Measurements from ENCODE around the gene TGFB1. TPM values are rescaled to one million over a fixed set of nuclear protein-coding genes. Genes with fewer than 3 reads are reported as not detected.

Gene TGFB1
- total and polyA plus RNA-seq, 7 donors = 2.8 to 10.8 (median 9.5) TPM

- no peak overlapping the region for H3K27ac ChIP-seq
- peaks cover 3 to 83% of the 10 kb centered on the region in 2 donors for H3K36me3 ChIP-seq (ENCODE audit: insufficient read depth in 1 of 2, low read depth in 1 of 2)
- no peak for DNase-seq
- no peaks in the 10 kb centered on the region for H3K27me3 ChIP-seq (ENCODE audit: insufficient read depth in 3 of 3, low read length in 2 of 3)
- H3K4me3 ChIP-seq = no peak overlapping the region
- H3K4me1 ChIP-seq = peaks cover 15% of the 10 kb centered on the region
- ATAC-seq = no peak
- H3K9me3 ChIP-seq = no peaks in the 10 kb centered on the region
- intact Hi-C loops (cut with DNase I) = loop anchor here in 1 of 2 donors (5.0 kb wide), 1 partner anchor 36 kb away; the partner anchor contains the start of gene TGFB1
- no peak for TF ChIP-seq CTCF (IDR thresholded peaks at IDR 0.05)
- WGBS, 3 donors = 96 to 97% (median 97%) methylated on average over 24 of the region's 24 CpGs
These were observed 37.3 kb downstream of the TGFB1 start for GRCh38 chr19:41316306-41316920.

GRCh38 chr19:41311613-41312012 lies 42.1 kb downstream of the TGFB1 start:
- H3K27me3 ChIP-seq (ENCODE audit: insufficient read depth in 3 of 3, low read length in 2 of 3) = no peaks in the 10 kb centered on the region
- TF ChIP-seq CTCF (IDR thresholded peaks at IDR 0.05) = no peak
- H3K4me1 ChIP-seq = peaks cover 37% of the 10 kb centered on the region
- DNase-seq (no peak), ATAC-seq (no peak)
- intact Hi-C loops (cut with DNase I) = no loop called here
- peak overlapping the region; percentile 83 for H3K4me3 ChIP-seq
- peaks cover 5 to 49% of the 10 kb centered on the region in 2 donors for H3K36me3 ChIP-seq (ENCODE audit: insufficient read depth in 1 of 2, low read depth in 1 of 2)
- H3K9me3 ChIP-seq = no peaks in the 10 kb centered on the region
- H3K27ac ChIP-seq = peak overlapping the region; percentile 93
- 49 to 60% (median 57%) methylated on average over 8 of the region's 8 CpGs for WGBS, 3 donors

GRCh38 chr19:41311072-41311471 lies 42.6 kb downstream of the TGFB1 start:
- H3K27me3 ChIP-seq (ENCODE audit: insufficient read depth in 3 of 3, low read length in 2 of 3) = no peaks in the 10 kb centered on the region
- intact Hi-C loops (cut with DNase I) = no loop called here
- H3K4me1 ChIP-seq = peaks cover 37% of the 10 kb centered on the region
- H3K36me3 ChIP-seq (ENCODE audit: insufficient read depth in 1 of 2, low read depth in 1 of 2) = peaks cover 10 to 49% of the 10 kb centered on the region in 2 donors
- DNase-seq = no peak
- peak overlapping the region; percentile 93 for H3K27ac ChIP-seq
- 14 to 37% (median 24%) methylated on average over 5 of the region's 5 CpGs for WGBS, 3 donors
- ATAC-seq = no peak
- no peaks in the 10 kb centered on the region for H3K9me3 ChIP-seq
- H3K4me3 ChIP-seq = peak overlapping the region; percentile 83
- TF ChIP-seq CTCF (IDR thresholded peaks at IDR 0.05) = no peak

GRCh38 chr19:41310033-41310831 lies 43.5 kb downstream of the TGFB1 start, which contains the start of gene CCDC97:
Gene CCDC97, plus strand, starts transcription at chr19:41310172. Its CDS starts 139 bp downstream, at chr19:41310311.
- ATAC-seq = peak; percentile 81 to 87 (median 82)
- peak within 1 kb of the TSS; percentile 93 for H3K27ac ChIP-seq
- TF ChIP-seq CTCF (IDR thresholded peaks at IDR 0.05) = no peak
- no peaks in the 10 kb centered on the region for H3K27me3 ChIP-seq (ENCODE audit: insufficient read depth in 3 of 3, low read length in 2 of 3)
- 0 to 1% (median 1%) methylated on average over 47 of the region's 47 CpGs for WGBS, 3 donors
- H3K36me3 ChIP-seq (ENCODE audit: insufficient read depth in 1 of 2, low read depth in 1 of 2) = peaks cover 7 to 51% of the 10 kb centered on the region in 2 donors
- intact Hi-C loops (cut with DNase I) = no loop called here
- peak; percentile 86 to 94 for DNase-seq
- no peaks in the 10 kb centered on the region for H3K9me3 ChIP-seq
- H3K4me1 ChIP-seq = peaks cover 37% of the 10 kb centered on the region
- H3K4me3 ChIP-seq = peak within 1 kb of the TSS; percentile 83

All from psoas muscle (tissue), 8 donors.